ENCODE measurements around the gene CYGB.

DNA sequence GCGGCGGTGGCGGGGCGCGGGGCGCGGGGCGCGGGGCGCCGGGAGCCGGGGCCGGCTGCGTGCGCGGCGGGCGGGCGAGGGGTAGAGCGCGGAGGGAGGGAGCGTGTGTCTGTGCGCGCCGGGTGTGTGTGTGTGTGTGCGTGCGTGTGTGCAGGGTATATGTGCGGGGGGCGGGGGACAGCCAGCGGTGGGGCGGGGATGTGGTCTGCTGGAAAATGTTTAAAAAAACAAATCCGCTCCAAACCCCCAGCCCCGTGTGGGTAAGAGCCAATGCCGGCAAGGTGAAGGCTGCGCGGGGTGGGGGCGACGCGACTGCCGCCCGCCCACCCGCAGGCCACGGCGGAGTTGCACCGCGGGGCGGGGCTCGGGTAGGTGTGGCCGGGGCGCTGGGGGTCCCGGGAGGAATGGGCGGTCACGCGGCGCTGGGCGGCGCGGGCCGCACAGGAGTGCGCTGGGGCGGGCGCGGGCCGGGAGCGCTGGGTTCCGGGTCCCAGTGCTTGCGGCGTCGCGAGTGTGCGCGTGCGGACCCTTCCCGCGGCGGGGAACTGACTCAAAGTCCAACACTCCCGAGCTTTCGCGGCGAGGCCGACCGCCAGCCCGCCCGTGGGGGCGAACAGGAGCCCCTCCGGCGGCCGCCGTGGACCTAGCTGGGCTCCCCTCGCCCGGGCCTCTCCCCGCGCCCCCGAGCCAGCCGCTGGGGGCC is at the start of gene CYGB:
- TF ChIP-seq, protein P1, sequence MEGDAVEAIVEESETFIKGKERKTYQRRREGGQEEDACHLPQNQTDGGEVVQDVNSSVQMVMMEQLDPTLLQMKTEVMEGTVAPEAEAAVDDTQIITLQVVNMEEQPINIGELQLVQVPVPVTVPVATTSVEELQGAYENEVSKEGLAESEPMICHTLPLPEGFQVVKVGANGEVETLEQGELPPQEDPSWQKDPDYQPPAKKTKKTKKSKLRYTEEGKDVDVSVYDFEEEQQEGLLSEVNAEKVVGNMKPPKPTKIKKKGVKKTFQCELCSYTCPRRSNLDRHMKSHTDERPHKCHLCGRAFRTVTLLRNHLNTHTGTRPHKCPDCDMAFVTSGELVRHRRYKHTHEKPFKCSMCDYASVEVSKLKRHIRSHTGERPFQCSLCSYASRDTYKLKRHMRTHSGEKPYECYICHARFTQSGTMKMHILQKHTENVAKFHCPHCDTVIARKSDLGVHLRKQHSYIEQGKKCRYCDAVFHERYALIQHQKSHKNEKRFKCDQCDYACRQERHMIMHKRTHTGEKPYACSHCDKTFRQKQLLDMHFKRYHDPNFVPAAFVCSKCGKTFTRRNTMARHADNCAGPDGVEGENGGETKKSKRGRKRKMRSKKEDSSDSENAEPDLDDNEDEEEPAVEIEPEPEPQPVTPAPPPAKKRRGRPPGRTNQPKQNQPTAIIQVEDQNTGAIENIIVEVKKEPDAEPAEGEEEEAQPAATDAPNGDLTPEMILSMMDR (IDR thresholded peaks at IDR 0.05) = no peak
- TF ChIP-seq POLR2AphosphoS5 (IDR thresholded peaks at IDR 0.05) = no peak
